ENCODE data around the gene GCNT4. TPM values are rescaled to one million over a fixed set of nuclear protein-coding genes. Genes with fewer than 3 reads are reported as not detected.
"Not testable (repeated sequence)": the region's sequence is repeated elsewhere in the genome, so short reads cannot be mapped to it uniquely, and the experiment has no call there.

Gene GCNT4
- 2.4 and 4.1 TPM in 2 replicates for total RNA-seq (2014; rRNA removed; shearing (Covaris generic))

- H3K4me3 ChIP-seq (ENCODE audit: insufficient read depth, low read depth, low read length), result peak within 1 kb of the TSS; percentile 69
- no peaks in the 10 kb centered on the region for H3K36me3 ChIP-seq (replicated peaks; ENCODE audit: control insufficient read depth, insufficient read depth, low read length)
- peak; percentile 75 for DNase-seq
- H3K27me3 ChIP-seq (ENCODE audit: control insufficient read depth, insufficient read depth, low read length), result peaks cover 10% of the 10 kb centered on the region; the same call in 1 of the 2 replicates
Observed at GRCh38 chr5:75052192-75053053, at the start of gene GCNT4. Gene GCNT4 (minus strand): TSS chr5:75052558. CDS start chr5:75030037, 22,521 bp downstream.

- not testable (repeated sequence) for DNase-seq; H3K4me3 ChIP-seq (ENCODE audit: insufficient read depth, low read depth, low read length); H3K27me3 ChIP-seq (ENCODE audit: control insufficient read depth, insufficient read depth, low read length); H3K36me3 ChIP-seq (replicated peaks; ENCODE audit: control insufficient read depth, insufficient read depth, low read length)
Observed at GRCh38 chr5:75095956-75096355, 43.6 kb upstream of the GCNT4 start.

- Histone ChIP-seq H3K36me3 (replicated peaks; ENCODE audit: control insufficient read depth, insufficient read depth, low read length) (no peaks in the 10 kb centered on the region), H3K4me3 (ENCODE audit: insufficient read depth, low read depth, low read length) (no peak overlapping the region), H3K27me3 (ENCODE audit: control insufficient read depth, insufficient read depth, low read length) (no peaks in the 10 kb centered on the region)
- DNase-seq, result no peak
Observed at GRCh38 chr5:75091597-75091996, 39.2 kb upstream of the GCNT4 start.

GRCh38 chr5:75089662-75090061, 37.3 kb upstream of the GCNT4 start:
- H3K27me3 ChIP-seq (ENCODE audit: control insufficient read depth, insufficient read depth, low read length), result no peaks in the 10 kb centered on the region
- no peak overlapping the region for H3K4me3 ChIP-seq (ENCODE audit: insufficient read depth, low read depth, low read length)
- no peak for DNase-seq
- H3K36me3 ChIP-seq (replicated peaks; ENCODE audit: control insufficient read depth, insufficient read depth, low read length), result no peaks in the 10 kb centered on the region

DNA sequence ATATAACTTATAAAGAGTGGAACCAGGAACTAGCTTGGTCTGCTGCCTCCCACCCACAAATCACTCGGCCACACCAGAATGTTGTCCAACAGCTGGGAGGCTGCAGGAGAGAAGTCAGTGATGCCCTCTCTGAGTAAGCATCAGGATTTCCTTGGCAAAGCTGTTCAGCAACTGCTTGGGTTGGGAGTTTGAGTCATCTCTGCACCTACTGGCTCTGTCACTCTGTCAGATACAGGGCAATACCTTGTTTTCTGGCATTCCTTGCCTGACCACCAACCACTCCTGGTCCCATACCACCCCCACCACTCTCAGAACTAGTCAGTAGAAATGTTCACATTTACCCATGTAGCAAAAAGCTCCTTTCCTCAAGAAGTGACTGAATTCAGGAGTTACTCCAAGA, 36.8 kb upstream of the GCNT4 start:
- Histone ChIP-seq H3K27me3 (ENCODE audit: control insufficient read depth, insufficient read depth, low read length) (no peaks in the 10 kb centered on the region), H3K4me3 (ENCODE audit: insufficient read depth, low read depth, low read length) (no peak overlapping the region), H3K36me3 (replicated peaks; ENCODE audit: control insufficient read depth, insufficient read depth, low read length) (no peaks in the 10 kb centered on the region)
- DNase-seq, result no peak

DNA sequence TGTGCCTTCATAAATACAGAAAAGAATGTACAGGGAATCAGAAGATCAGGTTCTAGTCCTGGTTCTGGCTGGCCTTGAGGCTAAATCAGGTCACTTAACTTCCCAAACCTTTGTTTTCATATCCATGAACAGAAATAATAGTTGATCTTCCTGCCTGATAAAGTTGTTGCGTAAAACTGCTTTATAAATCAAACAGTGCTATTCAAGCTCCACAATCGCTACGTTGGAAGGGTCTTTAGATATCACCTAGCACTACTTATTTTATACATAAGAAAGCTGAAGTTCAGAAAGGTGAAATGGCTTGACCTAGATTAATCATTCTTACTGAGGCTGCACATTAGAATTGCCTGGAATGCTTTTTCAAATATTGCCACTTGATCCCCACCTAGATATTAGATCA, 36.3 kb upstream of the GCNT4 start:
- no peak for DNase-seq
- no peaks in the 10 kb centered on the region for H3K27me3 ChIP-seq (ENCODE audit: control insufficient read depth, insufficient read depth, low read length)

GRCh38 chr5:75081510-75081909, 29.2 kb upstream of the GCNT4 start:
- Histone ChIP-seq H3K36me3 (replicated peaks; ENCODE audit: control insufficient read depth, insufficient read depth, low read length) (no peaks in the 10 kb centered on the region), H3K27me3 (ENCODE audit: control insufficient read depth, insufficient read depth, low read length) (no peaks in the 10 kb centered on the region), H3K4me3 (ENCODE audit: insufficient read depth, low read depth, low read length) (no peak overlapping the region)
- no peak for DNase-seq

More for the DNA sequence above, 36.3 kb upstream of the GCNT4 start:
- no peak overlapping the region for H3K4me3 ChIP-seq (ENCODE audit: insufficient read depth, low read depth, low read length)
- no peaks in the 10 kb centered on the region for H3K36me3 ChIP-seq (replicated peaks; ENCODE audit: control insufficient read depth, insufficient read depth, low read length)

GRCh38 chr5:75079346-75079745, 27.0 kb upstream of the GCNT4 start:
- DNase-seq; H3K27me3 ChIP-seq (ENCODE audit: control insufficient read depth, insufficient read depth, low read length); H3K36me3 ChIP-seq (replicated peaks; ENCODE audit: control insufficient read depth, insufficient read depth, low read length); H3K4me3 ChIP-seq (ENCODE audit: insufficient read depth, low read depth, low read length): not testable (repeated sequence)

GRCh38 chr5:75078027-75078426, 25.7 kb upstream of the GCNT4 start:
- H3K4me3 ChIP-seq (ENCODE audit: insufficient read depth, low read depth, low read length), result no peak overlapping the region
- no peak for DNase-seq
- H3K27me3 ChIP-seq (ENCODE audit: control insufficient read depth, insufficient read depth, low read length), result no peaks in the 10 kb centered on the region
- H3K36me3 ChIP-seq (replicated peaks; ENCODE audit: control insufficient read depth, insufficient read depth, low read length), result no peaks in the 10 kb centered on the region

DNA sequence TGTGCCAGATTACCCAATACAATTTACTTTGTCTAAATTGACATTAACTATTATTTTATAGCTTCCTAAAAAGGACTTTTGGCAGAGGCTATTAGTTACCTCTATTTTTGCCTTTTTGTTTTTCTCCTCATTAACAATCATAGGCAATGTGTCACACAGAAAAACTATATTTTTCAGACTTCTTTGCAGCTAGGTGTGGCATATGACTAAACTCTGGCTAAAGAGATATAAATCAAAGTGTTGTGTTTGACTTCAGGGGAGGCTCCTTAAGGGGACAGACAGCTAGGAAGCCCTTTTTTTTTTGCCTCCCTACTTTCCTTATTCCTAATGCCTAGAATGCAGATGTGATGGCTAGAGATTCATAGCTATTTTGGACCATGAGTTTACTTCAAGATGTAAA, 19.7 kb upstream of the GCNT4 start:
- Histone ChIP-seq H3K27me3 (ENCODE audit: control insufficient read depth, insufficient read depth, low read length) (no peaks in the 10 kb centered on the region), H3K4me3 (ENCODE audit: insufficient read depth, low read depth, low read length) (no peak overlapping the region), H3K36me3 (replicated peaks; ENCODE audit: control insufficient read depth, insufficient read depth, low read length) (no peaks in the 10 kb centered on the region)
- DNase-seq, result no peak

- no peaks in the 10 kb centered on the region for H3K36me3 ChIP-seq (replicated peaks; ENCODE audit: control insufficient read depth, insufficient read depth, low read length)
- no peaks in the 10 kb centered on the region for H3K27me3 ChIP-seq (ENCODE audit: control insufficient read depth, insufficient read depth, low read length)
- H3K4me3 ChIP-seq (ENCODE audit: insufficient read depth, low read depth, low read length), result no peak overlapping the region
Observed at GRCh38 chr5:75071100-75071499, 18.7 kb upstream of the GCNT4 start.

DNA sequence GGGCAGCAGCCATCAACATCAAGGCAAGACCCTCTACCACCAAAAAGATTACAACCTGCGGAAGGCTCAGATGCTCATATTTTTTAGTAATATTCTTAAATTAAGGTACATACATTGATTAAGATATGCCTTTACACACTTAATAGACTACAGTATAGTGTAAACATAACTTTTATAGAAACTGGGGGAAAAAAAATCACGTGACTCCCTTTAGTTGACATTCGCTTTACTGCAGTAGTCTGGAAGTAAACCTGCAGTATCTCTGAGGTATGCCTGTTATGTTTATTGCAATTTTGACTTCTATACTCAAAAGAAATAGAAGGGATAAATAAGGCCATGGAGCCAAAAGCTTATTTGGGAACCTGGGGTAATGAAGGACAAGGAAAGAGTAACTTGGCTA, 15.1 kb upstream of the GCNT4 start:
- Histone ChIP-seq H3K4me3 (ENCODE audit: insufficient read depth, low read depth, low read length) (no peak overlapping the region), H3K27me3 (ENCODE audit: control insufficient read depth, insufficient read depth, low read length) (no peaks in the 10 kb centered on the region), H3K36me3 (replicated peaks; ENCODE audit: control insufficient read depth, insufficient read depth, low read length) (no peaks in the 10 kb centered on the region)
- DNase-seq, result no peak

More at GRCh38 chr5:75071100-75071499, 18.7 kb upstream of the GCNT4 start:
- DNase-seq, result no peak

DNA sequence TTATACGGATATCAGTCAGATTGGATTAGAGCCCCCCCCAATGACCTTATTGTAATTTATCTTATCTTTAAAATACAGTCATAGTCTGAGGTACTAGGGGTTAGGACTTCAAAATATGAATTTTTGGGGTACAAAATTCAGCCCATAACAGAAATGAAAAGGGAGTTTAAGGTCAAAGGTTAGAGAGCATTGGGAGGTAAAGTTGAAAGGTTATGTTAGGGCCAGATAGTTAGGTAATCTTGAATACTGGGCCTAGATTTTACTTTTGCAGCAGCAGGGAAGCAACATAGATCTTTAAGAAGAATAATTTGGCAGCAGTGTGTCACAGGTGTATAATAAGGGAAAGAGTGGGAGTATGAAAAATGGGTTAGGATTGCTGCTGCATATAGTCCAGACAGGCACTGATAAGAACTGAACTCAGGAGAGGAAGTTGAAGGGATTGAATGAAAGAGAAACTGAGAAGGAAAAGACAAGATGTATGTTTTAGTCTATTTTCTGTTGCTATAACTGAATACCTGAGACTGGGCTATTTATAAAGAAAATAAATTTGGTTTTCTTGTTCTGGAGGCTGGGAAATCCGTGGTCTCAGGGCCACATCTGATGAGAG, 10.7 kb upstream of the GCNT4 start:
- no peak for DNase-seq
- H3K4me3 ChIP-seq (ENCODE audit: insufficient read depth, low read depth, low read length), result no peak overlapping the region
- H3K36me3 ChIP-seq (replicated peaks; ENCODE audit: control insufficient read depth, insufficient read depth, low read length), result no peaks in the 10 kb centered on the region
- H3K27me3 ChIP-seq (ENCODE audit: control insufficient read depth, insufficient read depth, low read length), result no peaks in the 10 kb centered on the region

DNA sequence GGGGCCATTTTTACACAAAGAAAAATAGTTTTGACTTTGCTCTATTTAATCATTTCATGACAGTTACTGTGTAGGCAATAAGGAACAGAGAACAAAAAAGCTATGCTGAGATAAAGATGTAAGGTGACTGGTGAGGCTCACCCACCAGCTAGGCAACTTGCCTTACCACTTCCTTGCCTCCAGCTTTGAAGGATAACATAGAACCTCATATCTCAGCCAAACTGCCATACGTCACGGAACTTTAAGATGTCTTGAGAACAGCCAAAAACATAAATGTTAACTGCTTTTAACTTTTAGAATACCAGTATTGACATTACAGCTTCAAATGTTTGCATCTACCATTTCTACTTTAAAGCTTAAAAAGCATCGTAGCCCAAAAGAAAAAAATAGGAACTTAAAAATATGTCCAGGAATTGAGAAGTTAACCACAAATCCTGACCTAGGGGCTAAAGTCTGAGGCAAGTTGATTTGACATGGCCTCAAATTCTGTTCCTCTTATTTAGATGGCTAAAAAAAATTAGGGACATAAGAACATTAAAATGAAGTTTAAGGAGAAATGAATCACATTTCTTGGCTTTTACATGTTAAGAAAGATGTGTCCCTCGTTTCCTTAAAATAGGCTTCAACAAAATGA, 7.7 kb upstream of the GCNT4 start:
- Histone ChIP-seq H3K27me3 (ENCODE audit: control insufficient read depth, insufficient read depth, low read length) (no peaks in the 10 kb centered on the region), H3K4me3 (ENCODE audit: insufficient read depth, low read depth, low read length) (no peak overlapping the region), H3K36me3 (replicated peaks; ENCODE audit: control insufficient read depth, insufficient read depth, low read length) (no peaks in the 10 kb centered on the region)
- no peak for DNase-seq

Measured in H7 (cell line).